ENCODE data around the gene UCK2.

Gene UCK2

DNA sequence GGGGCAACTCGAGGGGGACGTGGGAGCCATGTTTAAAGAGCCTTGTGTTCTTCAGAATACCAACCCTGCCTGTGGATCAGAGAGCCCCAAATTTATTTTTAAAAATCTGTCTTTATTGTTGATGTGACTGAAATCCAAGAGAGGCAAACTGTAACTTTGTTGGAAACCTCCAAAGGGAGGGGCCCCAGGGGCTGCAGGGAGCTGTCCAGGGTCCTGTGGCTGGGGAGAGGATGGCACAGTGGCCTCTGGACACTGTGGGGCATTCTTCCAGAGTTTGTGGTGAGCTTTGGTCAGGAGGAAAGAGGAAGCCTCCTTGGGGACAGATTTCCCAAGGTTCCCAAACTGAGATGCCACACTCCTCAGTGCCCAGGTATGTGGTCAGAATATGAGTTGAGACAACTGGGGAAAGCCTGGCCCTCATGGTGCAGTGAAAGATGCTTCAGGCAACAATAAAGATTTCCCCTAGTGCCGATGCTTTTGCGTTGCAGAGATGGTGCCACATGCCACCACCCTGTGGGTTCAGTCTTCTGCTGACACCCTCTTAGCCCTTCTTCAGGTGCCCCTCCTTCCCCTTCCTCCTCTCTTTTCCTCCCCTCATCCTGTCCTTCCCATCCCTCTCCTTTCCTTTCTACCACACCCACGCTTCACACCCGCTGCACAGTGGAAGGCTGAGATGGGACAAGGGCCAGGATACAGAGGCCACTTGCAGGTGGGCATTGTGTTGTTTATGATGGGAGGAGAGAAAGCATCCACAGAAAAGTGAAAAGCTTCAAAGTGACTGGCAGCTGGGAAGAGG is 122.1 kb downstream of the UCK2 start:
- no peak for TF ChIP-seq ZNF274 (IDR thresholded peaks at IDR 0.05; ENCODE audit: low read depth, low read length)
- H3K4me3 ChIP-seq (ENCODE audit: low read length): no peak overlapping the region

DNA sequence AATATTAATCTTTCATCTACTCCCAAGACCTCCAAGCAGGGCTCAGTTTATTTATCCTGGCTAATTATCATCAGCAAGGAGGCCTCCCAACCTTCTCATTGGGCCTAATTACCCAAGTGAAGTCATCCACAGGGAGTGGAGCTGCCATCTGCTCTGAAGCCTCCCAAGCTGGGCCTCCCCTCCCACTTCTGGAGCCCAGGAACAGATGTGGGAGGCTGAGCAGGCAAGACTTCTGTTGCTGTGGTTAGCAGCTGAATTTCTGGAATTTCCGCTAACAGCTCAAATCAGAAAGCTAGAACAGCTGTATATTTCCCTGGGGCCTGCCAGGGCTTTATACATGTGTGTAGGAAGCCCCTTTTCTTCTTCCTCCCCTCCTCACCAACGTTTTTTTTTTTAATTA is 127.5 kb downstream of the UCK2 start:
- no peak overlapping the region for H3K4me3 ChIP-seq (ENCODE audit: low read length)
- TF ChIP-seq ZNF274 (IDR thresholded peaks at IDR 0.05; ENCODE audit: low read depth, low read length): no peak

DNA sequence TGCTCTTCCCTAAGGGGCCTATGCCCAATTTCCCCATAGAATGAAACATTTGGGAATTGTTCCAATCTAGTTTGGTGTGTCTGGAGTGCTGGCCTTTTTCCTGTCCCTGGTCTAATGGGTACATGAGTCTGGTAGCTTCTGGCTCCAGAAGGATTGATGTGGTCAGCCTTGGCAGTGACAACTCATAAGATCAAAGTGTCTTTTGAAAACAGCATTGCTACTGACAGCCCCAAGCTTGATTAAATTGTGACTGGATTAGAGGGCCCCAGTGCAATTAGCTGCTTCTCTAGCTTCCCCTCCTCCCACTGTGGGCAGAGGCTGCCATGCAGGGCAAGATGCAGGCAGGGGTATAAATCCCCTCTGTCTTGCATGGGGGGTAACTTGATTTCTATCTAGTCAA is 130.9 kb downstream of the UCK2 start:
- no peak for TF ChIP-seq ZNF274 (IDR thresholded peaks at IDR 0.05; ENCODE audit: low read depth, low read length)
- H3K4me3 ChIP-seq (ENCODE audit: low read length): no peak overlapping the region

DNA sequence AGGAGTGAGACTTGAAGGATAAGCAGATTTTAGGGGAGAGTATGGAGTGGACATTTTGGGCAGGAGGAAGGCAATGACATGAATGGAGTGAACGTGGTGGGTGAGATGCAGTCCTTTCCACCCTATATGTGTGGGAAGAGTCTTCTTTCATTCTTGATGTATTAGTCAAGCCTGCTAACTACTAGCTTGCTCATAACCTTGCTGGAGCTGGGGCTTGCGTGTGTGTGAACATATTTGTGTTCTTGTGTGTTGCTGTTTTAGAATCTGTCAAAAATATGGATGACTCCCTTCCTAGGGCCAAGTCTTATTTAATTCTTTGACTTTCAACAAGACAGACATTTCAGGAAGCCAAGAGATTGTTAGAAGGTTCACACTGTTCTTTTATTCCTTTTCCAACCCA is 132.7 kb downstream of the UCK2 start:
- H3K4me3 ChIP-seq (ENCODE audit: low read length): no peak overlapping the region
- TF ChIP-seq ZNF274 (IDR thresholded peaks at IDR 0.05; ENCODE audit: low read depth, low read length): no peak

DNA sequence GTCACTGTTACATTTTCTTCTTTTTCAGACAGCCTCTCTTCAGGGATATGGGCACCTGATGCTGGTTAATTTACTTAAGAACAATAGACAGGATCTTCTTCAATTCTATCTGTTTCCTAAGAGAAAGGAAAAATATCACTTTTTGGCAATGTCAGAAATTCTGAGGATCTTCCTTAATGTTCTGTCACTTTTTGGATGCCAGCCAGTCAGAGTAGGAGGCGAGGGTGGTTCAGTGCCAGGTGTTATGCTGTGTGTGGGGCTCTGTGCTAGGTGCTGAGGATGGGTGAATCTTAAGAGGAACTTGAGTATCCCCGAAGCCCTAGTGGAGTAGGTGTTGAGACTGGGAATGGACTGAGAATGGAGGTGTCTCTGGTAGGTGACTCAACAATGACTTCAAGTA is 133.5 kb downstream of the UCK2 start:
- TF ChIP-seq ZNF274 (IDR thresholded peaks at IDR 0.05; ENCODE audit: low read depth, low read length): no peak

More for the DNA sequence above, 133.5 kb downstream of the UCK2 start:
- no peak overlapping the region for H3K4me3 ChIP-seq (ENCODE audit: low read length)
